SK-N-SH (cell line): ENCODE measurements around the gene UPK1A. TPM values are rescaled to one million over a fixed set of nuclear protein-coding genes. Genes with fewer than 3 reads are reported as not detected.
A peak's percentile ranks its signal among the peaks of the same experiment; 100 is the strongest.

Experiments
- CTCF ChIA-PET: fragments of 300-600, 350-600 bp; formaldehyde crosslinking; extraction: SDS; loops from one replicate; lab custom pipeline; 2021; lab: Yijun Ruan, JAX
- POLR2A ChIA-PET: fragments of 350-600 bp; sonication (Branson Sonifier 250); formaldehyde crosslinking; extraction: SDS; loops from one replicate; lab custom pipeline; 2020; ENCODE audit warnings: antibody characterized with exemption, inconsistent platforms; lab: Yijun Ruan, JAX
- DNase-seq: peaks from one replicate; pipeline ENCODE4 v3.0.0; 2012
- H2AFZ ChIP-seq: fragments of 200-600 bp; sonication (generic); 2 replicates; pipeline ENCODE4 v1.8.1; 2016; ENCODE audit warnings: antibody characterized with exemption, mild to moderate bottlenecking, low read depth
- H3F3A ChIP-seq: fragments of 200-600 bp; sonication (generic); replicated peaks from 2 replicates; pipeline ENCODE3; 2016; ENCODE audit warnings: antibody characterized with exemption, mild to moderate bottlenecking; ENCODE audit not compliant: insufficient read depth
- H3K27ac ChIP-seq, 2 experiments: fragments of 200-500 bp in 1 of 2; fragments of 200-600 bp in 1 of 2; sonication (Bioruptor generic) in 1 of 2; sonication (generic), shearing (Covaris generic) in 1 of 2; 2 replicates each; pipeline versions ENCODE4 v1.5.1 to v1.6.1; 2014 to 2016; ENCODE audit warnings: low read depth in 2 of 2, inconsistent platforms in 1 of 2, low read length in 1 of 2, mild to moderate bottlenecking in 1 of 2, mixed read lengths in 1 of 2
- H3K27me3 ChIP-seq: fragments of 200-600 bp; sonication (generic), shearing (Covaris generic); 2 replicates; pipeline ENCODE4 v1.6.1; 2016; ENCODE audit warnings: mixed run types; ENCODE audit not compliant: insufficient read depth
- H3K36me3 ChIP-seq, 2 experiments: fragments of 200-500 bp in 1 of 2; fragments of 200-600 bp in 1 of 2; sonication (Bioruptor generic) in 1 of 2; sonication (generic) in 1 of 2; replicated peaks in 1 of 2; 2 replicates each; pipeline versions ENCODE3 to v1.5.1; 2014 to 2016; ENCODE audit warnings: low read length in 1 of 2, mild to moderate bottlenecking in 1 of 2; ENCODE audit not compliant: insufficient read depth in 2 of 2, control insufficient read depth in 1 of 2
- H3K4me1 ChIP-seq, 2 experiments: fragments of 200-500 bp in 1 of 2; fragments of 200-600 bp in 1 of 2; sonication (Bioruptor generic) in 1 of 2; sonication (generic), shearing (Covaris generic) in 1 of 2; 2 replicates each; pipeline versions ENCODE4 v1.5.1 to v1.6.1; 2014 to 2016; ENCODE audit warnings: low read depth in 1 of 2, low read length in 1 of 2, mixed run types in 1 of 2; ENCODE audit not compliant: insufficient read depth in 2 of 2, control insufficient read depth in 1 of 2
- H3K4me2 ChIP-seq: fragments of 200-600 bp; sonication (generic), shearing (Covaris generic); 2 replicates; pipeline ENCODE4 v1.6.1; 2017; ENCODE audit warnings: mixed run types
- H3K4me3 ChIP-seq, 2 experiments: fragments of 200-500 bp in 1 of 2; fragments of 200-600 bp in 1 of 2; sonication (Bioruptor generic) in 1 of 2; sonication (generic), shearing (Covaris generic) in 1 of 2; 2 replicates each; pipeline versions ENCODE4 v1.5.1 to v1.8.1; 2014 to 2016; ENCODE audit warnings: low read depth in 2 of 2, inconsistent platforms in 1 of 2, low read length in 1 of 2, mild to moderate bottlenecking in 1 of 2, mixed read lengths in 1 of 2, moderate library complexity in 1 of 2
- H3K79me2 ChIP-seq: fragments of 200-600 bp; sonication (generic); 2 replicates; pipeline ENCODE4 v1.8.1; 2017; ENCODE audit warnings: mild to moderate bottlenecking; ENCODE audit not compliant: insufficient read depth
- H3K9ac ChIP-seq: fragments of 200-600 bp; sonication (generic); 2 replicates; pipeline ENCODE4 v1.6.1; 2017; ENCODE audit warnings: mixed run types
- H3K9me2 ChIP-seq: fragments of 200-600 bp; sonication (generic); 2 replicates; pipeline ENCODE4 v1.6.1; 2017; ENCODE audit warnings: mixed run types
- H3K9me3 ChIP-seq: fragments of 200-600 bp; sonication (generic); 2 replicates; pipeline ENCODE4 v1.6.1; 2017; ENCODE audit warnings: mixed run types, mild to moderate bottlenecking, moderate library complexity
- H4K20me1 ChIP-seq: fragments of 200-600 bp; sonication (generic); 2 replicates; pipeline ENCODE4 v1.6.1; 2017; ENCODE audit warnings: mild to moderate bottlenecking, mixed run types; ENCODE audit not compliant: insufficient read depth
- ELF1 ChIP-seq: IDR thresholded peaks from 2 replicates; pipeline ENCODE4 v1.4.0; 2012
- EP300 ChIP-seq, 2 experiments: IDR thresholded peaks; 2 replicates each; pipeline versions ENCODE4 v1.4.0 to v1.6.1; 2012; ENCODE audit warnings: borderline replicate concordance in 1 of 2, low read depth in 1 of 2, low read length in 1 of 2
- FOSL2 ChIP-seq: IDR thresholded peaks from 2 replicates; pipeline ENCODE4 v1.4.0; 2012; ENCODE audit warnings: low read depth, mild to moderate bottlenecking, moderate library complexity, borderline replicate concordance
- FOXJ3 ChIP-seq: sonication (generic); formaldehyde crosslinking; IDR thresholded peaks from 2 replicates; pipeline ENCODE4 v1.5.1; 2020; ENCODE audit warnings: mild to moderate bottlenecking, missing genetic modification reagents
- GATA2 ChIP-seq: sonication (generic); formaldehyde crosslinking; IDR thresholded peaks from 2 replicates; pipeline ENCODE4 v1.5.0; 2020; ENCODE audit warnings: mild to moderate bottlenecking, missing genetic modification reagents
- JUND ChIP-seq: IDR thresholded peaks from 2 replicates; pipeline ENCODE4 v1.4.0; 2012
- MXI1 ChIP-seq: IDR thresholded peaks from 2 replicates; pipeline ENCODE4 v1.6.1; 2012; ENCODE audit warnings: mild to moderate bottlenecking, low read depth, low read length, improper control_type of control experiment
- NFIC ChIP-seq: IDR thresholded peaks from 2 replicates; pipeline ENCODE4 v1.4.0; 2012; ENCODE audit warnings: borderline replicate concordance
- NRF1 ChIP-seq: IDR thresholded peaks from 2 replicates; pipeline ENCODE4 v1.6.1; 2012; ENCODE audit warnings: low read depth, mild to moderate bottlenecking, low read length
- POLR2AphosphoS5 ChIP-seq: IDR thresholded peaks from 2 replicates; pipeline ENCODE4 v1.6.1; 2012; ENCODE audit warnings: low read depth, low read length
- RCOR1 ChIP-seq: fragments of 150-350 bp; IDR thresholded peaks from 2 replicates; pipeline ENCODE4 v1.6.1; 2017; ENCODE audit warnings: antibody characterized with exemption, low read length
- TAF1 ChIP-seq: IDR thresholded peaks from 2 replicates; pipeline ENCODE4 v1.6.1; 2012; ENCODE audit warnings: low read depth, mild to moderate bottlenecking, low read length, moderate library complexity, borderline replicate concordance
- TEAD4 ChIP-seq: IDR thresholded peaks from 2 replicates; pipeline ENCODE4 v1.4.0; 2012; ENCODE audit warnings: mild to moderate bottlenecking, borderline replicate concordance; ENCODE audit not compliant: insufficient read depth
- YY1 ChIP-seq: IDR thresholded peaks from 2 replicates; pipeline ENCODE4 v1.4.0; 2012; ENCODE audit warnings: low read depth, mild to moderate bottlenecking
- WGBS: methylation state at CpG from one replicate; pipeline ENCODE4 v1.1.6; 2017; ENCODE audit warnings: low lambda C conversion rate; 5-methylcytosine and 5-hydroxymethylcytosine counted together
- polyA plus RNA-seq, 3 experiments: library from polyadenylated mRNA; depleted of rRNA; stranded (reverse); fragments of >200 nt; gene quantifications; 2 replicates each; pipeline ENCODE4 v1.2.3, GENCODE V29; 2012
- TF ChIP-seq, protein P1 (sequence below): IDR thresholded peaks from 2 replicates; pipeline ENCODE4 v1.6.1; 2012; ENCODE audit warnings: mild to moderate bottlenecking, low read depth, low read length, moderate library complexity
- TF ChIP-seq, protein P2 (sequence below): IDR thresholded peaks from 2 replicates; pipeline ENCODE4 v1.4.0; 2012; ENCODE audit warnings: low read depth, borderline replicate concordance

The UPK1A gene
- polyA plus RNA-seq, 1 of the 3 experiments (the other 2 are of a cell fraction): 0.16 TPM

DNA sequence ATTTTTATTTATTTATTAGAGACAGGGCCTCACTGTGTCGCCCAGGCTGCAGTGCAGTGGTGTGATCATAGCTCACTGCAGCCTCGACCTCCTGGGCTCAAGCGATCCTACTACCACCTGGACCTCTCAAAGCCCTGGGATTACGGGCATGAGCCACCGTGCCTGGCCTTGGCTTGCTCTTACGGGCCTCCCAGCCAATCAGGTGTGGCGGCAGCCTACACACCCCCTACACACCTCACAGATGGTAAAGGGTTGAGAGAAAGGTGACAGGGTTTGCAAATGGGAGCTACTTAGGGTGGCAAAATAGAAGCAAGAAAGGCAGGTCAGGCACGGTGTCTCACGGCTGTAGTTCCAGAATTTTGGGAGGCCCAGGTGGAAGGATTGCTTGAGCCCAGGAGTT lies 37.0 kb downstream of the UPK1A start:
- no peak overlapping the region for H3K27ac ChIP-seq
- H3K4me3 ChIP-seq: no peak overlapping the region
- TF ChIP-seq RCOR1 (no peak), YY1 (no peak)
- ChIA-PET CTCF (interaction anchor here (1.0 to 4.1 kb wide), 6 partner anchors 8 to 155 kb away, joined by 3 to 33 read pairs (median 5); partner anchors contain the start of gene HAUS5), POLR2A (interaction anchor here (0.6 to 1.6 kb wide), 3 partner anchors 9 to 55 kb away, joined by 3 to 7 read pairs (median 5); partner anchors contain the start of gene COX6B1)
- H4K20me1 ChIP-seq: no peaks in the 10 kb centered on the region
- H2AFZ ChIP-seq: no peak overlapping the region
- H3K9ac ChIP-seq: no peak overlapping the region
- peak; percentile 40 for DNase-seq
- 0 out of 2 replicates have a peak, but pooled peaks cover 7% of the 10 kb centered on the region for H3K27me3 ChIP-seq
- H3K9me3 ChIP-seq: no peaks in the 10 kb centered on the region
- H3K4me1 ChIP-seq: no peaks in the 10 kb centered on the region; a peak in 1 of 4 replicates
- no peaks in the 10 kb centered on the region for H3F3A ChIP-seq
- no peak overlapping the region for H3K4me2 ChIP-seq
- 47% methylated on average over 9 of the region's 9 CpGs for WGBS
- H3K36me3 ChIP-seq: no peaks in the 10 kb centered on the region
- H3K79me2 ChIP-seq: no peaks in the 10 kb centered on the region
- H3K9me2 ChIP-seq: no peaks in the 10 kb centered on the region

DNA sequence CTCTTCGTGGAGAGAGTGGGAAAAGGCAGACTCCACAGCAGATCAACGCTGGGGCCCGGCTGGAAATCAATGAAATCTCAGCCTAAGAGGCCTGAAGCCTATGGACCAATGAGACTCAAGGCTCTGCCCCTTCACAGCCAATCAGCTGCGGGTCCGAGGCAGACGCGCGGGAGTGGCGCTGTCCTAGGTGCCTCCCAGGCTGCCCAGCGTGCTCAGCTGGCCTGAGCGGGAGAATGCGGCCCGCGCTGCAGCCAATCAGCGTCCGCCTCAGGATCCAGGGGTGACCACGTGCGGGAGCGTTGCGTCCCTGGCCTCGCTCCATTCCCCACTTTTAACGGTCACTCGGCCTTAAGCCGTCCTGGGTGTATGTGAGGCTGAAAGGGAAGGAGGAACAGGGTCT lies 37.9 kb downstream of the UPK1A start, which contains the start of gene ZBTB32:
Gene ZBTB32, plus strand, starts transcription at position 341 of the 400 bp plus-strand sequence. CDS start 10,069 bp downstream, outside the sequence.
- H3F3A ChIP-seq: no peaks in the 10 kb centered on the region
- whole genome bisulfite sequencing: 80% methylated on average over 18 of the region's 24 CpGs
- H3K36me3 ChIP-seq: no peaks in the 10 kb centered on the region
- H3K27me3 ChIP-seq: no peaks in the 10 kb centered on the region
- no peak for TF ChIP-seq GATA2 (CRISPR knock-in tag)
- TF ChIP-seq TEAD4: no peak
- TF ChIP-seq, protein P1, sequence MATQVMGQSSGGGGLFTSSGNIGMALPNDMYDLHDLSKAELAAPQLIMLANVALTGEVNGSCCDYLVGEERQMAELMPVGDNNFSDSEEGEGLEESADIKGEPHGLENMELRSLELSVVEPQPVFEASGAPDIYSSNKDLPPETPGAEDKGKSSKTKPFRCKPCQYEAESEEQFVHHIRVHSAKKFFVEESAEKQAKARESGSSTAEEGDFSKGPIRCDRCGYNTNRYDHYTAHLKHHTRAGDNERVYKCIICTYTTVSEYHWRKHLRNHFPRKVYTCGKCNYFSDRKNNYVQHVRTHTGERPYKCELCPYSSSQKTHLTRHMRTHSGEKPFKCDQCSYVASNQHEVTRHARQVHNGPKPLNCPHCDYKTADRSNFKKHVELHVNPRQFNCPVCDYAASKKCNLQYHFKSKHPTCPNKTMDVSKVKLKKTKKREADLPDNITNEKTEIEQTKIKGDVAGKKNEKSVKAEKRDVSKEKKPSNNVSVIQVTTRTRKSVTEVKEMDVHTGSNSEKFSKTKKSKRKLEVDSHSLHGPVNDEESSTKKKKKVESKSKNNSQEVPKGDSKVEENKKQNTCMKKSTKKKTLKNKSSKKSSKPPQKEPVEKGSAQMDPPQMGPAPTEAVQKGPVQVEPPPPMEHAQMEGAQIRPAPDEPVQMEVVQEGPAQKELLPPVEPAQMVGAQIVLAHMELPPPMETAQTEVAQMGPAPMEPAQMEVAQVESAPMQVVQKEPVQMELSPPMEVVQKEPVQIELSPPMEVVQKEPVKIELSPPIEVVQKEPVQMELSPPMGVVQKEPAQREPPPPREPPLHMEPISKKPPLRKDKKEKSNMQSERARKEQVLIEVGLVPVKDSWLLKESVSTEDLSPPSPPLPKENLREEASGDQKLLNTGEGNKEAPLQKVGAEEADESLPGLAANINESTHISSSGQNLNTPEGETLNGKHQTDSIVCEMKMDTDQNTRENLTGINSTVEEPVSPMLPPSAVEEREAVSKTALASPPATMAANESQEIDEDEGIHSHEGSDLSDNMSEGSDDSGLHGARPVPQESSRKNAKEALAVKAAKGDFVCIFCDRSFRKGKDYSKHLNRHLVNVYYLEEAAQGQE: peak; percentile 95
- H3K9ac ChIP-seq: no peak within 1 kb of the TSS
- peak; percentile 43 for DNase-seq
- no peaks in the 10 kb centered on the region for H3K9me2 ChIP-seq
- H3K4me2 ChIP-seq: no peak within 1 kb of the TSS
- no peaks in the 10 kb centered on the region; a peak in 1 of 4 replicates for H3K4me1 ChIP-seq
- no peak within 1 kb of the TSS for H2AFZ ChIP-seq
- no peaks in the 10 kb centered on the region for H4K20me1 ChIP-seq
- H3K27ac ChIP-seq: no peak within 1 kb of the TSS
- no peaks in the 10 kb centered on the region for H3K79me2 ChIP-seq
- ChIA-PET CTCF (interaction anchor here (1.6 to 4.1 kb wide), 3 partner anchors 11 to 155 kb away, joined by 5 to 33 read pairs (median 8); no protein-coding TSS in a partner anchor), POLR2A (no interaction called here)
- H3K4me3 ChIP-seq: no peak within 1 kb of the TSS
- H3K9me3 ChIP-seq: no peaks in the 10 kb centered on the region

DNA sequence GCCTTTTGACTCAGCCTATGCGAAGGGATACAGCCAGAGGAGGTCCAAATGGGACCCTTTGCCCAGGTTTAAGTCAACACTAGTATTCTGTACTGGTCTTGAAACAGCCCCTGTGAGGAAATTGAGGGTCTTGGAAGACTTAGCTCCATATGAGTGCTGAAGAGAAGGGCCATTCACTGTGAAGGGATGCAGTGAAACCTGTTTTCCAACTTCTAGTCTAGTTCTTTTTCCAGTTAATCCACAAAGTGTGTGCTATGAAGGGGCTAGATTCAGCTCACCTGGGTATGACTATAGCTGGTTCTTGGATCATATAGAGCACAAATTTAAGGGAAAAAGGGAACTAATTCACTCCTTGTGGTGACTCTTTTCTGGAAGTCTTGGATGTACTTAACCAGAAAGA lies 42.1 kb downstream of the UPK1A start:
- H3K4me1 ChIP-seq: no peaks in the 10 kb centered on the region
- H3K36me3 ChIP-seq: no peaks in the 10 kb centered on the region
- no peaks in the 10 kb centered on the region for H4K20me1 ChIP-seq
- H3K27me3 ChIP-seq: no peaks in the 10 kb centered on the region
- H3F3A ChIP-seq: no peaks in the 10 kb centered on the region
- DNase-seq: no peak
- H3K9me2 ChIP-seq: no peaks in the 10 kb centered on the region
- H3K4me3 ChIP-seq: no peak overlapping the region
- H3K27ac ChIP-seq: no peak overlapping the region
- WGBS: 45% methylated on average over 1 of the region's 1 CpG
- no peaks in the 10 kb centered on the region for H3K9me3 ChIP-seq
- CTCF ChIA-PET: interaction anchor here (1.8 kb wide), 1 partner anchor 15 kb away, joined by 6 read pairs; no protein-coding TSS in a partner anchor
- no peaks in the 10 kb centered on the region for H3K79me2 ChIP-seq
- no peak overlapping the region for H3K9ac ChIP-seq
- no peak overlapping the region for H3K4me2 ChIP-seq
- H2AFZ ChIP-seq: no peak overlapping the region
- POLR2A ChIA-PET: no interaction called here
- TF ChIP-seq FOXJ3 (CRISPR knock-in tag) (no peak), JUND (no peak), YY1 (no peak), RCOR1 (no peak), TAF1 (no peak), POLR2AphosphoS5 (no peak), FOSL2 (no peak), EP300 (IDR thresholded peaks at IDR 0.05; ENCODE audit: borderline replicate concordance in 1 of 2, low read depth in 1 of 2, low read length in 1 of 2) (no peak), NRF1 (no peak), NFIC (no peak), MXI1 (no peak), ELF1 (no peak)
- TF ChIP-seq, protein P2, sequence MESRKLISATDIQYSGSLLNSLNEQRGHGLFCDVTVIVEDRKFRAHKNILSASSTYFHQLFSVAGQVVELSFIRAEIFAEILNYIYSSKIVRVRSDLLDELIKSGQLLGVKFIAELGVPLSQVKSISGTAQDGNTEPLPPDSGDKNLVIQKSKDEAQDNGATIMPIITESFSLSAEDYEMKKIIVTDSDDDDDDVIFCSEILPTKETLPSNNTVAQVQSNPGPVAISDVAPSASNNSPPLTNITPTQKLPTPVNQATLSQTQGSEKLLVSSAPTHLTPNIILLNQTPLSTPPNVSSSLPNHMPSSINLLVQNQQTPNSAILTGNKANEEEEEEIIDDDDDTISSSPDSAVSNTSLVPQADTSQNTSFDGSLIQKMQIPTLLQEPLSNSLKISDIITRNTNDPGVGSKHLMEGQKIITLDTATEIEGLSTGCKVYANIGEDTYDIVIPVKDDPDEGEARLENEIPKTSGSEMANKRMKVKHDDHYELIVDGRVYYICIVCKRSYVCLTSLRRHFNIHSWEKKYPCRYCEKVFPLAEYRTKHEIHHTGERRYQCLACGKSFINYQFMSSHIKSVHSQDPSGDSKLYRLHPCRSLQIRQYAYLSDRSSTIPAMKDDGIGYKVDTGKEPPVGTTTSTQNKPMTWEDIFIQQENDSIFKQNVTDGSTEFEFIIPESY: no peak
